ENCODE data around the gene PTH2.
A peak's percentile ranks its signal among the peaks of the same experiment; 100 is the strongest.

PTH2 gene

GRCh38 chr19:49423071-49423984 is at the start of gene PTH2:
TSS of gene PTH2 (minus strand) at chr19:49423441. CDS start at chr19:49423339, 102 bp downstream.
- H3K4me3 ChIP-seq (ENCODE audit: low read depth, low read length, poor library complexity, severe bottlenecking) = peak within 1 kb of the TSS; percentile 18
- peaks cover 20% of the 10 kb centered on the region for H3K27me3 ChIP-seq (ENCODE audit: insufficient read depth, low read length)
- H3K4me1 ChIP-seq (ENCODE audit: insufficient read depth, low read length, severe bottlenecking) = peaks cover 13% of the 10 kb centered on the region

GRCh38 chr19:49472936-49473335 is 49.7 kb upstream of the PTH2 start:
- Histone ChIP-seq H3K9me3 (ENCODE audit: low read length) (no peaks in the 10 kb centered on the region), H3K4me1 (ENCODE audit: insufficient read depth, low read length, severe bottlenecking) (peaks cover 44% of the 10 kb centered on the region), H4K20me1 (ENCODE audit: insufficient read depth, low read length) (no peaks in the 10 kb centered on the region), H2AFZ (ENCODE audit: low read length) (no peak overlapping the region), H3K36me3 (ENCODE audit: insufficient read depth, low read length) (peaks cover 4% of the 10 kb centered on the region; the same call in 1 of the 2 replicates), H3F3A (ENCODE audit: insufficient read depth, low read length) (no peaks in the 10 kb centered on the region), H3K4me3 (ENCODE audit: low read depth, low read length, poor library complexity, severe bottlenecking) (no peak overlapping the region), H3K79me2 (ENCODE audit: insufficient read depth, low read length) (no peaks in the 10 kb centered on the region), H3K4me2 (ENCODE audit: low read length) (no peak overlapping the region), H3K9ac (ENCODE audit: low read length) (no peak overlapping the region; the same call in 1 of the 2 replicates), H3K27ac (ENCODE audit: low read depth, low read length, poor library complexity, severe bottlenecking) (no peak overlapping the region), H3K9me2 (ENCODE audit: low read depth, low read length) (no peaks in the 10 kb centered on the region), H3K27me3 (ENCODE audit: insufficient read depth, low read length) (no peaks in the 10 kb centered on the region)
- TF ChIP-seq CTCF (IDR thresholded peaks at IDR 0.05; ENCODE audit: low read length) (no peak), EZH2 (IDR thresholded peaks at IDR 0.05; ENCODE audit: borderline replicate concordance, low read length) (no peak)

More at GRCh38 chr19:49423071-49423984, at the start of gene PTH2:
- TF ChIP-seq CTCF (IDR thresholded peaks at IDR 0.05; ENCODE audit: low read length) (no peak), EZH2 (IDR thresholded peaks at IDR 0.05; ENCODE audit: borderline replicate concordance, low read length) (no peak)
- H3K9ac ChIP-seq (ENCODE audit: low read length) = no peak within 1 kb of the TSS
- peak within 1 kb of the TSS; percentile 39; the same call in 1 of the 2 replicates for H3K4me2 ChIP-seq (ENCODE audit: low read length)
- no peak within 1 kb of the TSS for H2AFZ ChIP-seq (ENCODE audit: low read length)
- H3K9me2 ChIP-seq (ENCODE audit: low read depth, low read length) = no peaks in the 10 kb centered on the region
- no peaks in the 10 kb centered on the region for H3K79me2 ChIP-seq (ENCODE audit: insufficient read depth, low read length)
- H3K27ac ChIP-seq (ENCODE audit: low read depth, low read length, poor library complexity, severe bottlenecking) = no peak within 1 kb of the TSS
- no peaks in the 10 kb centered on the region for H3K36me3 ChIP-seq (ENCODE audit: insufficient read depth, low read length)
- H3K9me3 ChIP-seq (ENCODE audit: low read length) = no peaks in the 10 kb centered on the region
- no peaks in the 10 kb centered on the region for H4K20me1 ChIP-seq (ENCODE audit: insufficient read depth, low read length)
- no peaks in the 10 kb centered on the region for H3F3A ChIP-seq (ENCODE audit: insufficient read depth, low read length)

GRCh38 chr19:49470615-49470978 is 47.4 kb upstream of the PTH2 start:
- no peaks in the 10 kb centered on the region for H3K79me2 ChIP-seq (ENCODE audit: insufficient read depth, low read length)
- no peak overlapping the region for H3K4me3 ChIP-seq (ENCODE audit: low read depth, low read length, poor library complexity, severe bottlenecking)
- H3K27ac ChIP-seq (ENCODE audit: low read depth, low read length, poor library complexity, severe bottlenecking) = peak overlapping the region; percentile 21
- no peak overlapping the region for H2AFZ ChIP-seq (ENCODE audit: low read length)
- H4K20me1 ChIP-seq (ENCODE audit: insufficient read depth, low read length) = no peaks in the 10 kb centered on the region
- no peaks in the 10 kb centered on the region for H3K9me3 ChIP-seq (ENCODE audit: low read length)
- H3K36me3 ChIP-seq (ENCODE audit: insufficient read depth, low read length) = peaks cover 4% of the 10 kb centered on the region
- no peak overlapping the region for H3K4me2 ChIP-seq (ENCODE audit: low read length)
- H3K4me1 ChIP-seq (ENCODE audit: insufficient read depth, low read length, severe bottlenecking) = peaks cover 44% of the 10 kb centered on the region
- no peaks in the 10 kb centered on the region for H3K27me3 ChIP-seq (ENCODE audit: insufficient read depth, low read length)
- no peak overlapping the region for H3K9ac ChIP-seq (ENCODE audit: low read length)
- H3K9me2 ChIP-seq (ENCODE audit: low read depth, low read length) = no peaks in the 10 kb centered on the region
- TF ChIP-seq EZH2 (IDR thresholded peaks at IDR 0.05; ENCODE audit: borderline replicate concordance, low read length) (no peak), CTCF (IDR thresholded peaks at IDR 0.05; ENCODE audit: low read length) (no peak)
- H3F3A ChIP-seq (ENCODE audit: insufficient read depth, low read length) = no peaks in the 10 kb centered on the region

Data from OCI-LY1 (cell line).